ENCODE measurements around the gene MUC5B. TPM values are rescaled to one million over a fixed set of nuclear protein-coding genes. Genes with fewer than 3 reads are reported as not detected.

Gene MUC5B
- total and polyA plus RNA-seq, 2 of the 13 experiments (the other 11 are each of a cell fraction or from before 2014, with no cell fraction given), result 0.01 TPM; not detected in 1

GRCh38 chr11:1302461-1303125 is 79.7 kb downstream of the MUC5B start (continued):
- no peak for TF ChIP-seq MAZ (IDR thresholded peaks at IDR 0.05; ENCODE audit: borderline replicate concordance, low read depth, low read length)
- no peak for TF ChIP-seq MAZ (CRISPR knock-in tag; IDR thresholded peaks at IDR 0.05; ENCODE audit: low read depth)

- peak overlapping the region; percentile 64 for H3K4me2 ChIP-seq (ENCODE audit: low read depth, low read length)
- no peak overlapping the region for H2AFZ ChIP-seq (ENCODE audit: low read length)
- H3K27ac ChIP-seq (ENCODE audit: extremely low read length, insufficient read depth, low read length), result peak overlapping the region; percentile 95
- no TSS peak for BruUV-seq (replicated peaks)
- ATAC-seq (no peak), DNase-seq (ENCODE audit: low spot score) (no peak), FAIRE-seq (no peak)
- intact Hi-C loops (cut with micrococcal nuclease; ENCODE audit: unreplicated experiment) (loop anchor here (10.0 kb wide), 1 partner anchor 82 kb away; the partner anchor contains the start of gene BRSK2), in situ Hi-C loops (cut with HindIII; ENCODE audit: extremely low pct_ligation_motif_present, low pct_unique_long_range_greater_than_20kb) (no loop called here)
- ChIA-PET CTCF (ENCODE audit: low intra/inter-chr PET ratio, low total read pairs) (no interaction called here), POLR2A (interaction anchor here (1.2 kb wide), 1 partner anchor 30 kb away, joined by 5 read pairs; no protein-coding TSS in a partner anchor)
- no peaks in the 10 kb centered on the region for H3K27me3 ChIP-seq (ENCODE audit: control insufficient read depth in 1 of 2, insufficient read depth in 2 of 2, low read length in 2 of 2)
- 79% methylated on average over 20 of the region's 25 CpGs for WGBS (ENCODE audit: low lambda C conversion rate)
- H4K20me1 ChIP-seq (ENCODE audit: insufficient read depth, low read length), result no peaks in the 10 kb centered on the region
- H3K79me2 ChIP-seq (ENCODE audit: insufficient read depth, low read length), result peaks cover 88% of the 10 kb centered on the region
- H3K36me3 ChIP-seq (replicated peaks in 1 of 2; ENCODE audit: control insufficient read depth in 1 of 2, insufficient read depth in 2 of 2, low read length in 2 of 2), result peaks cover 3 to 8% of the 10 kb centered on the region in 2 experiments; a peak in 3 of 5 replicates
- no peaks in the 10 kb centered on the region for H3K9me3 ChIP-seq (ENCODE audit: low read length)
- H3K4me3 ChIP-seq (replicated peaks in 1 of 3; ENCODE audit: insufficient read depth in 1 of 3, low read depth in 2 of 3, low read length in 3 of 3), result peak overlapping the region in 1 of 3 experiments; percentile 44; a peak in 1 of 6 replicates
- H3K9ac ChIP-seq (ENCODE audit: insufficient read depth, low read depth, low read length), result peak overlapping the region; percentile 39; the same call in 1 of the 2 replicates
- H3K4me1 ChIP-seq (ENCODE audit: insufficient read depth, low read length), result peaks cover 95% of the 10 kb centered on the region
- TF ChIP-seq ETS1 (CRISPR knock-in tag; IDR thresholded peaks at IDR 0.05) (no peak), ZNF878 (CRISPR knock-in tag; IDR thresholded peaks at IDR 0.05) (no peak), RAD21 (CRISPR knock-in tag; IDR thresholded peaks at IDR 0.05) (peak; percentile 36; the same call in 1 of the 2 replicates), RBFOX2 (IDR thresholded peaks at IDR 0.05; ENCODE audit: low read depth, low read length) (peak; percentile 61; the same call in 1 of the 2 replicates), ZNF382 (CRISPR knock-in tag; IDR thresholded peaks at IDR 0.05; ENCODE audit: borderline replicate concordance) (no peak), ZBTB37 (CRISPR knock-in tag; IDR thresholded peaks at IDR 0.05) (no peak), CTCF (CRISPR knock-in tag; IDR thresholded peaks at IDR 0.05) (peak; percentile 71), ZBTB33 (CRISPR knock-in tag; IDR thresholded peaks at IDR 0.05) (0 out of 2 replicates have a peak, but pooled peaks have one; percentile 21), CEBPB (IDR thresholded peaks at IDR 0.05; ENCODE audit: borderline replicate concordance, low read depth, low read length) (no peak), HNRNPL (IDR thresholded peaks at IDR 0.05; ENCODE audit: low read depth, low read length) (peak; percentile 99), ARNT (IDR thresholded peaks at IDR 0.05) (no peak)
These were observed 80.4 kb downstream of the MUC5B start for GRCh38 chr11:1303126-1303821.

Measured in HepG2 (cell line).